ENCODE data around the gene KIAA1217.

DNA sequence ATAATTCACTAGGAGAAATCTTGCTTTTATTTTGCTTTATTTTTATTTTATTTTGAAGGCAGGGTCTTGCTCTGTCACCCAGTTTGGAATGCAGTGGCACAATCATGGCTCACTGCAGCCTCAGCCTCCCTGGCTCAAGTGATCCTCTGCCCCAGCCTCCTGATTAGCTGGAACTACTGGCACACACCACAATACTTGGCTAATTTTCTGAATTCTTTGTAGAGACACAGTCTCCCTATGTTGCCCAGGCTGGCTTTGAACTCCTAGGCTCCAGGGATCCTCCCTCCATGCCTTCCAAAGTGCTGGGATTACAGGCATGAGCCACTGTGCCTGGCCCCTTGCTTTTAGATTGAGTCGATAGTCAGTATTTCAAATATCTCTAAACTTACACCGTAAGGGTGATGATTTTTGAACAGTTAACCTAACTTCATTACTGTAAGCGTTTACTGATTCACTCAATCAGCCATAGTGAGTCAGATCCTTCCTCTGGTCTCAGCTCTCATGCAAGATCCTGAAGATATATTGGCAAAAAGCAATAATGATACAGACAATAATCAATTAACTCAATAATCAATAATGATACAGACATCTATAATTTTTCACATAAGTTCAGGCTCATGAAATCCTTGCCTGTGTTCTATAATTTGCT, 239.5 kb downstream of the KIAA1217 start:
- TF ChIP-seq, protein P1, sequence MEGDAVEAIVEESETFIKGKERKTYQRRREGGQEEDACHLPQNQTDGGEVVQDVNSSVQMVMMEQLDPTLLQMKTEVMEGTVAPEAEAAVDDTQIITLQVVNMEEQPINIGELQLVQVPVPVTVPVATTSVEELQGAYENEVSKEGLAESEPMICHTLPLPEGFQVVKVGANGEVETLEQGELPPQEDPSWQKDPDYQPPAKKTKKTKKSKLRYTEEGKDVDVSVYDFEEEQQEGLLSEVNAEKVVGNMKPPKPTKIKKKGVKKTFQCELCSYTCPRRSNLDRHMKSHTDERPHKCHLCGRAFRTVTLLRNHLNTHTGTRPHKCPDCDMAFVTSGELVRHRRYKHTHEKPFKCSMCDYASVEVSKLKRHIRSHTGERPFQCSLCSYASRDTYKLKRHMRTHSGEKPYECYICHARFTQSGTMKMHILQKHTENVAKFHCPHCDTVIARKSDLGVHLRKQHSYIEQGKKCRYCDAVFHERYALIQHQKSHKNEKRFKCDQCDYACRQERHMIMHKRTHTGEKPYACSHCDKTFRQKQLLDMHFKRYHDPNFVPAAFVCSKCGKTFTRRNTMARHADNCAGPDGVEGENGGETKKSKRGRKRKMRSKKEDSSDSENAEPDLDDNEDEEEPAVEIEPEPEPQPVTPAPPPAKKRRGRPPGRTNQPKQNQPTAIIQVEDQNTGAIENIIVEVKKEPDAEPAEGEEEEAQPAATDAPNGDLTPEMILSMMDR (IDR thresholded peaks at IDR 0.05), result no peak
- TF ChIP-seq POLR2A (IDR thresholded peaks at IDR 0.05), result no peak
